Measurements from ENCODE around the gene PKMYT1.
A peak's percentile ranks its signal among the peaks of the same experiment; 100 is the strongest.

The PKMYT1 gene

GRCh38 chr16:2996298-2996697, 16.1 kb upstream of the PKMYT1 start:
- DNase-seq (ENCODE audit: low read depth in 2 of 2): no peak

- DNase-seq (ENCODE audit: low read depth in 2 of 2): no peak
Measured at GRCh38 chr16:2992383-2993081, 12.3 kb upstream of the PKMYT1 start.

DNA sequence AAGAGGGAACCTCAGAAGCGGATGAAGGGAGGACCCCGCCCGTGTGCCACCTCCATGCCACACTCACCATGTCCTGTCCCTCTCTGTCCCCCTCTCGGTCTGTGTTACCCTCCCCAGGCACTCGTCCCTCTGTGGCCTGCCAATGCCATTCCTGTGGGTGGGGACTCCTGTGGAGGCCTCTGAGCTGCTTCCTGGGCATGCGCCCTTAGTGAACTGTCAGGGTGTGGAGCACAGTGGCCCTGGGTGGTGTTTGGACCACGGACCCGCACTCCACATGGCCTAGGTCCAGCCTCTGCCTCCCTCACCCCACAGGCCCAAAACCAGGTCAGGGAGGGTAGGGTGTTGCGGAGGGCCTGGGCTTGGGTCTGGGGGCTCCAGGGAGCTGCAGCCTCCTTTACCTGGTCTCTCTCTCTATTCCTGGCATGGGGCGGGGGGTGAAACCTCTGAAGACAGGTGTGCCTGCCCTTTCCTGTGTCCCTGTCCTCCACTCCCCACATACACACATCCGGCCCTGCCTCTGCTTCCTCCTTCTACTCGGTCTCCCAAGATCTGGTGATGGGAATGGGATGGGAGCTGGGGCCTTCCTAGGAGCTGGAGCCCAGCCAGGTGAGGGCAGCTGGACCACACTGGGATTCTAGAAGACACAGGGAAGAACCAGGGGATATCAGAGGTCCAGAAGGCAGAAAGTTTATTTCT, 11.5 kb upstream of the PKMYT1 start:
- DNase-seq (ENCODE audit: low read depth in 2 of 2): no peak

DNA sequence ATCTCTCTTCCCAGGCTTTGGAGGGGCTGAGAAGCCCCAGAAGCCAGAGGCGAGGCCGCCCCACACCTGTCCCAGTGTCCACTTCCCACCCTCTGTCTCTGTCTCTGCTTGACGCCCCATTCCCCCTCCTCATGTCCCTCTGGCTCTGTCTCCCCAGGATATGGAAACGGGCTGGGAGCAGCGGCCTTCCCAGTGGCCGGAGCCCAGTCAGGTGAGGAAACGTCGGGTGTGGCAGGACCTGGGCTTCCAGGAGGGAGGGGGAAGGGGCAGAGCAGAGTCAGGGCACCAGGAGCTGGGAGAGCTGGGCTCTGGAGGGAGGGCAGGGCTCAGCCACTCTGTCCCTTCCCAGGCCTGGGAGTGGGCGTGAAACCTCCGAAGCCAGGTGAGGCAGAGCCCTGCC, 10.6 kb upstream of the PKMYT1 start:
- DNase-seq (ENCODE audit: low read depth in 2 of 2): no peak

DNA sequence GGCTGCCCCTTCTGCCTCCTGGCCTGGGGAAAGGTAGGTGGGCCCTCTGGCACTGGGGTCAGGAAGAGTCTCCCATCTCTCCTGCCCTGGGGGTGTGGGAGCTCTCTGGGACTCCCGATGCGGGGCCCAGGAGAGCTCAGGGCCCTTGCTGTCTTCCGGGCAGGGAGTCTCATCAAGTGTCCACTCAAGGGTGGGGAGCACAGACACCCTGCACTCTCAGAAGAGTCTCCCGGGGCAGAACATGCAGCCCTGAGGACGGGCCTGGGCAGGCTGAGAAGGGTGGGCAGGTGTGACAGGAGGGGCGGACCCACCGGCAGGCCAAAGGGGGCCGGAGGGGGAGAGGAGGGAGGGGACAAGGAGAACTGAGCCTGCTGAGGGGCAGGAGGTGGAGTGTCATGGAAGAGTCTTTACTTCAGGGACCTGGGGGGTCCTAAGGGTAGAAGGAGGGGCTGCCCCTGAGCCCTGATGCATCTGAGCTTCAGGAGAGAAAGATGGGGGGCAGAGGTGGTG, 8.4 kb upstream of the PKMYT1 start:
- DNase-seq (ENCODE audit: low read depth in 2 of 2): no peak

GRCh38 chr16:2987833-2988232, 7.6 kb upstream of the PKMYT1 start:
- DNase-seq (ENCODE audit: low read depth in 2 of 2): no peak

DNA sequence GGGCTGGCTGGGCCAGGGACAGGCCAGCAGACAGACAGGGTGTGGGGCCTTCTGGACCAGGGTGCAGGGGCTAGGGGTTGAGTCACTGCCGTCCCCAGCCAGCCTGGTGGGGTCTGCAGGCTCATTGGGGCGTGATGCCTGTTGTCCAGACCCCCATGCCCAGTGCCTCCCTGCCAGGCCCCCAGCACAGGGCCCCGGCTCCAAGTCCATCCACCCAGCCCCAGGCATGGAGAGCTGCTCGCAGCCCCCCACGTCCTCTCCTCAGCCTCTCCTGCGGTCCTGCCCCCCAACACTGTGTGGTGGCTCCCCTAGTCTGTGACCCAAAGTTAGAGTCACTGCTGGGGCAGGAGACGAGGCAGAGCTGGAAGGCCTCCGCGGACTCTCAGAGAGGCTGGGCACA, 7.0 kb upstream of the PKMYT1 start:
- DNase-seq (ENCODE audit: low read depth in 2 of 2): no peak

- no peak for DNase-seq (ENCODE audit: low read depth in 2 of 2)
Measured at GRCh38 chr16:2986623-2987188, 6.5 kb upstream of the PKMYT1 start.

DNA sequence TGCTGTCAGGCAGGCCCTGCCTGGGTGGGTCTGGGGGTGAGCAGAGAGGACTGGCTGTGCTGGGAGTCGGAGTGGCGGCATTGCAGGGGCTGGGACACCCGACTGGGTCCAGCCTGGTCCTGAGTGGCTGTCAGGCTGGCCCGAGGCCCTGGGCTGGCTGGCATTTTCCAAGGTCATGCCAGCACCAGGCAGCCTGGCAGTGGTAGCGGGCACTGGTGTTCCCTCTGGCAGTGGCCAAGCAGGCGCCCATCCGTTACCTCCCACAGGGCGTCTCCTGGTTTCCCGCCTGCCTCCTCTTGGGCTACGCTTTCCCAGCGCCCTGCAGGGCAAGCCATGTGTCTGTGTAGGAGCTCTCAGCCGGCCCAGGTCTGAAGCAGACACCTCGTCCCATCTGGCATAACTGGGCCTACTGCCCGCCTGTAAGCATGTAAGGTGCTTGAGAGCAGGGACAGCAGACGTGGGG, 5.7 kb upstream of the PKMYT1 start:
- DNase-seq (ENCODE audit: low read depth in 2 of 2): no peak

DNA sequence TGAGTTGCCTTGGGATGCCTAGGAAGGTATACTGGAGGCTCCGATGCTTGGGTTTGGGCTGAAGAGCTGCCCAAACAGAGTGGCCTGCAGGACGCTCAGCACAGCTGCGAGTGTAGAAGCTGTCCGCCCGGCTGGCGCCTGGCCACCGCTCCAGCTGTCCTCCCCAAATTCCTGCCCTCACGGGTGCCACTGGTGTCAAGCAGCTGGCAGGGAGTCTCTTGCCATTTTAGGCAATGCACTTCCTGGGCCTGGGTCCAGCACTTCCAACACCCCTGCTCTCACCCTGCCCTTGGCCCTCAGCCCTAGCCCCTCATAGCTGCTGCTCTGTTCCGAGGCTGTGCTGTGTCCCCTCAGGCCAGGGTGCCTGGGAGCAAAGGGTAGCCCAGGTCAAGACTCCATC, 5.2 kb upstream of the PKMYT1 start:
- no peak for DNase-seq (ENCODE audit: low read depth in 2 of 2)

- DNase-seq (ENCODE audit: low read depth in 2 of 2): peak; percentile 66 to 79
Measured at GRCh38 chr16:2983706-2984136, 3.5 kb upstream of the PKMYT1 start.

DNA sequence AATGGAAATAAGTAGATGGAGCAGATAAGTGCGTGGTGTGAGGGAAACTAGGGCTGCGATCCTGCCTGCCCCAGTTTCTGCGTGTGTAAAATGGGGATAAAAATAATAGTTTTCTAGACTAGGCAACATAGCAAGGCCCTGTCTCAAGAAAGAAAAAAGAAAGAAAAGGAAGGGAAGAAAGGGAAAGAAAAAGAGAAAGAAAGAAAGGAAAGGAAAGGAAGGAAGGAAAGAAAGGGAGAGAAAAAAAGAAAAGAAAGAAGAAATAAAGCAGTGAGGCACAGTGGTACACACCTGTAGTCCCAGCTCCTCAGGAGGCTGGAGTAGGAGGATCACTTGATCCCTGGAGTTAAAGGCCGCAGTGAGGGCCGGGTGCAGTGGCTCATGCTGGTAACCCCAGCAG, 2.2 kb upstream of the PKMYT1 start:
- DNase-seq (ENCODE audit: low read depth in 2 of 2): no peak

- DNase-seq (ENCODE audit: low read depth in 2 of 2): no peak
Measured at GRCh38 chr16:2981899-2982250, 1.6 kb upstream of the PKMYT1 start.

DNA sequence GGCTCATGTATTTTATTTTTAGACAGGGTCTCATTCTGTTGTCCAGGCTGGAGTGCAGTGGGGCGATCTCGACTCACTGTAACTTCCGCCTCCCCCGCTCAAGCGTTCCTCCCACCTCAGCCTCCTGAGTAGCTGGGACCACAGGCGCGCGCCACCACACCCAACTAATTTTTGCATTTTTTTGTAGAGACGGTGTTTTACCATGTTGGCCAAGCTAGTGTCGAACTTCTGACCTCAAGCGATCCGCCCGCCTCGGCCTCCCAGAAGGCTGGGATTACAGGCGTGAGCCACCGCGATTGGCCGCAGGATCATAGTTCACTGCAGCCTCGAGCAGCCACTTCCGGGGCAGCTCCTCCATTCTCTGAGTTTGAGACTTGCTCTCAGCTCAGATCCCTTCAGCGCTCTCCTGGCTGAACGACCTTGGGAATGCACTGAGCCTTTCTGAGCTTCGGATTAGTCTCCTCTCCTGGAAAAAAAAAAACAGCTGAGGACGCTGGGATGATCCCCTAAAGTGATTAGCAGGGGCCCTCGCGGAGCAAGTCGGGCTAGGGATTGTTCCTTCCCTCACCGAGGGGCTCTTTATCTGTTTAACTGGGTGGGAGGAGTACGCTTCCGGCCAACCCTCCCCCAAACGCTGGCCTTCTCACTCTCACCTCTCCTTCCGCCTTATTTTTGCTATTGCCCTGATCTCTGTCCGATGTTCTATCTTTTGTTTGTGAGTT, 1.1 kb upstream of the PKMYT1 start:
- no peak for DNase-seq (ENCODE audit: low read depth in 2 of 2)

DNA sequence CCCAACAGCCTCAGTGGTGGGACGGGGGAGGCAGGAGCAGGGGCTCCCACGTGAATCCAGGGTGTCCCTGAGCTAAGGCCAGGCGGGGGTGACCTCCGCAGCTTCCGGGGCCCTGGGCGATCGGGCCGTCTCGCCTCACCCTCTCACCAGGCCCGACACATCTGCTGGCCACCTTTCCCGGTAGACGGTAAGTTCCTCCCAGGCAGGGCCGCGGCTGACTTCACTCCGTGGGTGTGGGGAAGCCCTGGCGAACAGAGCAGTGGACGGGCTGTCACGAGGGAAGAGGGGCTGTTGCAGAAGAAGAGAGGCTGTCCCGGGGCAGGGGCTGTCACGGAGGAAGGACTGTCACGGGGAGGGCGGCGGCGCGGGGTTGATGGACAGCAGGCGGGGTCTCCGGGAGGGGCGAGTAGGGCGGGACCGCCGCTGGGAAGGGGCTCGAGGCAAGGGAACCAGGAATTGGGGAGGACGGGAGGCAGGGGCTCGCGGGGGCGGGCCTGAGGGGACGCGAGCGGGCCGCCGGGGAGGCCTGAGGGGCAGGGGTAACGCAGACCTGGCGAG, 498 bp downstream of the PKMYT1 start:
- DNase-seq (ENCODE audit: low read depth in 2 of 2): no peak

DNA sequence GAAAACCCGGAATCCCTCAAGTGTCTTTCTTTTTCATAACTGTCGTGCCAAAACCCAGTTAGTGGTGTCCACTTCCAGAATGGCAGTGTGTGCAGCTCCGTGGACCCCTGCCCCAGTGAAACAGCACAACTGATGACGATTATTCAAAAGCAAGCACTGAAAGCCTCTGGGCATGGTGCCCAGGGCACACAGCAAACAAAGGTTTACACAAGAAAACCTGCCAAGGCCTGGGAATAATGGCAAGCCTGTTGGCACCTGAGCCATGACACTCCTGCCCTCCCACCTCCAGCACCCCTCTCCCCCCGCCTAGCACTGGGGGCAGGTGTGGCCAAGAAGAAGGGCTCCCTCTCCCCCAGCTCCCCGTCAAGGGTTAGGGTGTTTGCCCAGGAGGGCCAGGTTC, 2.8 kb downstream of the PKMYT1 start:
- no peak for DNase-seq (ENCODE audit: low read depth in 2 of 2)

- no peak for DNase-seq (ENCODE audit: low read depth in 2 of 2)
Measured at GRCh38 chr16:2976673-2977072, 3.6 kb downstream of the PKMYT1 start.

DNA sequence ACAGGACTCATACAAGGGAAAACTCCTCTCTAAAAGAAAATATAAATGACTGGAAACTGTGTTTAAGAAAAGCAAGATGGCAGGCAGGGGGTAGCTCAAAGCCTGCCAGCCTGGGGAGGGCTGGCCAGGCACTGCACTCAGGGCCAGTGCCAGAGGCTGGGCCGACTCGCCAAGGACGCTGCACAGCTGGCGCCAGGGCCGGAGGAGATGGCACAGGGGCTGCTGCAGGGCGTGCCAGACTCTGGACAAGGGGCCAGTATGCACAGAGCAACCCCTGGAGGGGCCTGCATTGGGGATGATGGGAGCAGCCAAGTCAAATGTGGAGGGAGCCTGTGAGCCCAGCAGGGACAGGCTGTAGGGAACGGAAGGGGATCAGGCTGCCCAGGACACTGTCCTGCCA, 4.0 kb downstream of the PKMYT1 start:
- DNase-seq (ENCODE audit: low read depth in 2 of 2): no peak

- DNase-seq (ENCODE audit: low read depth in 2 of 2): no peak
Measured at GRCh38 chr16:2975161-2975795, 5.0 kb downstream of the PKMYT1 start.

DNA sequence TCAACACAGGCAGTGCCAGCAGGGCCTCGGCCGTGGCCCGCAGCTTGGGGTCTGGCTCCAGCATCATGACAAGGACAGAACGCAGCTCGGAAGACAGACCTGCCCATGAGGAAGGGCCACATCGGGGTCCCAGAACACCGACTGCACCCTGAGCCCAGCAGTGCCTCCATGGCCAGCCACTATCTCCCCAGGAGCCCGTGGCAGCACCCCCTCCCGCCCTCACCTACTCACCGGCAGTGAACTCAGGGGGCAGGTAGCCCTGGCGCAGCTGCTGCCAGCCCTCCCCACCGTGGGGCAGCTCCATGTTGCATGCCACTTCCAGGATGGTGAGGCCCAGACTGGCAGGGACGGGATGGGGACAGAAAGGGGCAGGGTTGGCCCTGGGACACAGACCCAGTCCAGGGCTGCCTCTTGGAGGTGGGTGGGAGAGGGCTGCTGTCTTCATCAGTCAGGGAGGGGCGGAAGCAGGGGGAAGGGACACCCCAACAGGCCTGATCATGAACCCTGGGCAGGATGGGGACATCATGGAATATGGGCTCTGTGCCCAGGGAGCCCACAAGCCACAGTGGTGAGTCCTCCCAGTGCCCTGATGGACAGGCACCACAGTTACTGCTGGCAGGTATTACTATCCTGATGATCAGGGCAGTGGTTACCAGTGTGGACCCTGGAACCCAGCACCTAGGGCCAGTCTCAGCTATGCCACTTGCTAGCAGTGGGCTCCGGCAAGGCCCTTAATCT, 5.8 kb downstream of the PKMYT1 start:
- DNase-seq (ENCODE audit: low read depth in 2 of 2): no peak
